Urinary bladder (tissue), 4 donors: ENCODE data around the gene IL17D. TPM values are rescaled to one million over a fixed set of nuclear protein-coding genes. Genes with fewer than 3 reads are reported as not detected.
"Not testable (repeated sequence)": the region's sequence is repeated elsewhere in the genome, so short reads cannot be mapped to it uniquely, and the experiment has no call there.

ENCODE experiments used
- DNase-seq: peaks from one replicate; pipeline ENCODE4 v3.0.0-alpha.2; 2015; ENCODE audit errors: extremely low spot score
- H3K27ac ChIP-seq: one replicate; pipeline ENCODE4 v1.5.1; 2013; ENCODE audit warnings: low read depth, mild to moderate bottlenecking, moderate library complexity
- H3K36me3 ChIP-seq: one replicate; pipeline ENCODE4 v1.6.1; 2013; ENCODE audit warnings: mild to moderate bottlenecking, moderate library complexity; ENCODE audit not compliant: insufficient read depth
- H3K4me1 ChIP-seq: one replicate; pipeline ENCODE4 v1.6.1; 2013; ENCODE audit warnings: mild to moderate bottlenecking, moderate library complexity; ENCODE audit not compliant: insufficient read depth
- H3K4me3 ChIP-seq: one replicate; pipeline ENCODE4 v1.5.1; 2013; ENCODE audit warnings: low read depth, low read length
- WGBS: extraction: QIAGEN DNeasy Blood & Tissue Kit; methylation state at CpG from one replicate; pipeline ENCODE4 v1.1.7; 2013; 5-methylcytosine and 5-hydroxymethylcytosine counted together
- polyA plus RNA-seq: library from polyadenylated mRNA; stranded (reverse); fragments of 200-250 nt; gene quantifications from one replicate; pipeline ENCODE4 v1.2.3, GENCODE V29; 2013
- total RNA-seq: library from RNA; depleted of rRNA; stranded (reverse); fragments of >200 nt; gene quantifications from one replicate; pipeline ENCODE4 v1.2.3, GENCODE V29; 2014
- donor health status: healthy with polysubstance abuse.
- donor health status: healthy.

The IL17D gene
- total and polyA plus RNA-seq, 2 donors: 2.4 to 6.8 TPM

- DNase-seq: no peak
- no peak overlapping the region for H3K4me3 ChIP-seq
- H3K27ac ChIP-seq: no peak overlapping the region
- 92% methylated on average over 10 of the region's 10 CpGs for WGBS
- H3K4me1 ChIP-seq: no peaks in the 10 kb centered on the region
- H3K36me3 ChIP-seq: no peaks in the 10 kb centered on the region
Measured at GRCh38 chr13:20680416-20681080, 23.0 kb upstream of the IL17D start.

GRCh38 chr13:20681481-20681880 is 22.0 kb upstream of the IL17D start:
- DNase-seq, H3K27ac ChIP-seq, H3K4me3 ChIP-seq, H3K36me3 ChIP-seq, H3K4me1 ChIP-seq: not testable (repeated sequence)
- 72% methylated on average over 5 of the region's 5 CpGs for WGBS

- no peak overlapping the region for H3K27ac ChIP-seq
- DNase-seq: no peak
- WGBS: 96% methylated on average over 1 of the region's 1 CpG
- no peaks in the 10 kb centered on the region for H3K4me1 ChIP-seq
- H3K36me3 ChIP-seq: no peaks in the 10 kb centered on the region
- no peak overlapping the region for H3K4me3 ChIP-seq
Measured at GRCh38 chr13:20682061-20682460, 21.4 kb upstream of the IL17D start.

GRCh38 chr13:20684041-20684440 is 19.5 kb upstream of the IL17D start:
- 90% methylated on average over 4 of the region's 4 CpGs for WGBS

GRCh38 chr13:20684546-20684945 is 19.0 kb upstream of the IL17D start:
- no peaks in the 10 kb centered on the region for H3K36me3 ChIP-seq
- no peak for DNase-seq
- 72% methylated on average over 18 of the region's 18 CpGs for WGBS
- no peak overlapping the region for H3K4me3 ChIP-seq
- no peak overlapping the region for H3K27ac ChIP-seq
- H3K4me1 ChIP-seq: no peaks in the 10 kb centered on the region

More at GRCh38 chr13:20684041-20684440, 19.5 kb upstream of the IL17D start:
- H3K27ac ChIP-seq: no peak overlapping the region
- no peak overlapping the region for H3K4me3 ChIP-seq
- no peak for DNase-seq
- no peaks in the 10 kb centered on the region for H3K4me1 ChIP-seq
- H3K36me3 ChIP-seq: no peaks in the 10 kb centered on the region

GRCh38 chr13:20685092-20685491 is 18.4 kb upstream of the IL17D start:
- H3K36me3 ChIP-seq: no peaks in the 10 kb centered on the region
- DNase-seq: no peak
- no peak overlapping the region for H3K4me3 ChIP-seq
- no peak overlapping the region for H3K27ac ChIP-seq
- WGBS: 58% methylated on average over 6 of the region's 6 CpGs
- no peaks in the 10 kb centered on the region for H3K4me1 ChIP-seq

GRCh38 chr13:20686167-20686566 is 17.3 kb upstream of the IL17D start:
- 89% methylated on average over 1 of the region's 1 CpG for WGBS
- Histone ChIP-seq H3K4me3 (no peak overlapping the region), H3K36me3 (no peaks in the 10 kb centered on the region), H3K4me1 (no peaks in the 10 kb centered on the region), H3K27ac (no peak overlapping the region)
- no peak for DNase-seq

GRCh38 chr13:20686863-20687579 is 16.5 kb upstream of the IL17D start:
- no peak for DNase-seq

GRCh38 chr13:20689291-20689690 is 14.2 kb upstream of the IL17D start:
- H3K4me3 ChIP-seq: no peak overlapping the region
- no peak for DNase-seq
- 88% methylated on average over 3 of the region's 3 CpGs for WGBS

More at GRCh38 chr13:20686863-20687579, 16.5 kb upstream of the IL17D start:
- Histone ChIP-seq H3K27ac (no peak overlapping the region), H3K4me3 (no peak overlapping the region), H3K4me1 (no peaks in the 10 kb centered on the region), H3K36me3 (no peaks in the 10 kb centered on the region)
- 77% methylated on average over 4 of the region's 4 CpGs for WGBS

GRCh38 chr13:20691616-20692015 is 11.9 kb upstream of the IL17D start:
- H3K4me1 ChIP-seq: no peaks in the 10 kb centered on the region
- no peak overlapping the region for H3K27ac ChIP-seq
- 67% methylated on average over 4 of the region's 4 CpGs for WGBS
- no peak overlapping the region for H3K4me3 ChIP-seq
- H3K36me3 ChIP-seq: no peaks in the 10 kb centered on the region
- DNase-seq: no peak

More at GRCh38 chr13:20689291-20689690, 14.2 kb upstream of the IL17D start:
- no peaks in the 10 kb centered on the region for H3K36me3 ChIP-seq
- no peaks in the 10 kb centered on the region for H3K4me1 ChIP-seq
- H3K27ac ChIP-seq: no peak overlapping the region

GRCh38 chr13:20696073-20696472 is 7.4 kb upstream of the IL17D start:
- Histone ChIP-seq H3K36me3 (no peaks in the 10 kb centered on the region), H3K27ac (no peak overlapping the region), H3K4me3 (no peak overlapping the region), H3K4me1 (no peaks in the 10 kb centered on the region)
- DNase-seq: no peak
- WGBS: 25% methylated on average over 4 of the region's 4 CpGs

- no peaks in the 10 kb centered on the region for H3K36me3 ChIP-seq
- no peak for DNase-seq
- 90% methylated on average over 9 of the region's 9 CpGs for WGBS
- no peaks in the 10 kb centered on the region for H3K4me1 ChIP-seq
- H3K27ac ChIP-seq: no peak overlapping the region
- no peak overlapping the region for H3K4me3 ChIP-seq
Measured at GRCh38 chr13:20699715-20700114, 3.8 kb upstream of the IL17D start.

- Histone ChIP-seq H3K36me3 (no peaks in the 10 kb centered on the region), H3K4me3 (no peak overlapping the region), H3K27ac (no peak overlapping the region), H3K4me1 (no peaks in the 10 kb centered on the region)
- no peak for DNase-seq
- WGBS: 81% methylated on average over 6 of the region's 6 CpGs
Measured at GRCh38 chr13:20700288-20700687, 3.2 kb upstream of the IL17D start.

GRCh38 chr13:20701461-20701860 is 2.0 kb upstream of the IL17D start:
- Histone ChIP-seq H3K4me3 (no peak overlapping the region), H3K36me3 (no peaks in the 10 kb centered on the region), H3K4me1 (no peaks in the 10 kb centered on the region), H3K27ac (no peak overlapping the region)
- 97% methylated on average over 3 of the region's 3 CpGs for WGBS
- no peak for DNase-seq
